ENCODE data around the gene NRARP. TPM values are rescaled to one million over a fixed set of nuclear protein-coding genes. Genes with fewer than 3 reads are reported as not detected.

Gene NRARP
- total and polyA plus RNA-seq, 2 of the 13 experiments (the other 11 are each of a cell fraction or from before 2014, with no cell fraction given), result 0.22 to 0.46 TPM

GRCh38 chr9:137309368-137310188, 7.5 kb upstream of the NRARP start:
- no peak overlapping the region for H3K4me3 ChIP-seq (replicated peaks in 1 of 3; ENCODE audit: insufficient read depth in 1 of 3, low read depth in 2 of 3, low read length in 3 of 3)
- no peak overlapping the region for H2AFZ ChIP-seq (ENCODE audit: low read length)
- BruUV-seq (replicated peaks), result no TSS peak
- no peaks in the 10 kb centered on the region for H3K36me3 ChIP-seq (replicated peaks in 1 of 2; ENCODE audit: control insufficient read depth in 1 of 2, insufficient read depth in 2 of 2, low read length in 2 of 2)
- H3K4me1 ChIP-seq (ENCODE audit: insufficient read depth, low read length), result peaks cover 64% of the 10 kb centered on the region
- TF ChIP-seq ZSCAN29 (CRISPR knock-in tag; conservative IDR thresholded peaks at IDR 0.05) (no peak), ZBTB7A (CRISPR knock-in tag; IDR thresholded peaks at IDR 0.05) (no peak), MTF1 (CRISPR knock-in tag; IDR thresholded peaks at IDR 0.05) (no peak), TOPORS (CRISPR knock-in tag; IDR thresholded peaks at IDR 0.05) (no peak), POLR2AphosphoS2 (IDR thresholded peaks at IDR 0.05; ENCODE audit: low read depth, low read length) (no peak), SETDB1 (CRISPR knock-in tag; IDR thresholded peaks at IDR 0.05; ENCODE audit: borderline replicate concordance) (no peak), IRF2 (CRISPR knock-in tag; IDR thresholded peaks at IDR 0.05) (no peak), ZNF276 (CRISPR knock-in tag; IDR thresholded peaks at IDR 0.05; ENCODE audit: low read depth) (no peak), NCOA1 (CRISPR knock-in tag; IDR thresholded peaks at IDR 0.05) (no peak), ZSCAN25 (CRISPR knock-in tag; IDR thresholded peaks at IDR 0.05) (no peak), U2AF1 (optimal IDR thresholded peaks at IDR 0.05; ENCODE audit: low read depth, low read length) (no peak), NRL (CRISPR knock-in tag; IDR thresholded peaks at IDR 0.05; ENCODE audit: borderline replicate concordance) (no peak), HDAC1 (CRISPR knock-in tag; IDR thresholded peaks at IDR 0.05) (no peak), REPIN1 (CRISPR knock-in tag; IDR thresholded peaks at IDR 0.05; ENCODE audit: borderline replicate concordance, low read depth) (no peak), ZNF775 (CRISPR knock-in tag; IDR thresholded peaks at IDR 0.05; ENCODE audit: borderline replicate concordance) (no peak), ZBTB49 (CRISPR knock-in tag; IDR thresholded peaks at IDR 0.05; ENCODE audit: borderline replicate concordance) (no peak), ZNF10 (CRISPR knock-in tag; IDR thresholded peaks at IDR 0.05; ENCODE audit: borderline replicate concordance, low read depth) (no peak), ZNF562 (CRISPR knock-in tag; IDR thresholded peaks at IDR 0.05; ENCODE audit: borderline replicate concordance) (no peak)
- TF ChIP-seq, protein P1, sequence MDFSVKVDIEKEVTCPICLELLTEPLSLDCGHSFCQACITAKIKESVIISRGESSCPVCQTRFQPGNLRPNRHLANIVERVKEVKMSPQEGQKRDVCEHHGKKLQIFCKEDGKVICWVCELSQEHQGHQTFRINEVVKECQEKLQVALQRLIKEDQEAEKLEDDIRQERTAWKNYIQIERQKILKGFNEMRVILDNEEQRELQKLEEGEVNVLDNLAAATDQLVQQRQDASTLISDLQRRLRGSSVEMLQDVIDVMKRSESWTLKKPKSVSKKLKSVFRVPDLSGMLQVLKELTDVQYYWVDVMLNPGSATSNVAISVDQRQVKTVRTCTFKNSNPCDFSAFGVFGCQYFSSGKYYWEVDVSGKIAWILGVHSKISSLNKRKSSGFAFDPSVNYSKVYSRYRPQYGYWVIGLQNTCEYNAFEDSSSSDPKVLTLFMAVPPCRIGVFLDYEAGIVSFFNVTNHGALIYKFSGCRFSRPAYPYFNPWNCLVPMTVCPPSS (IDR thresholded peaks at IDR 0.05), result no peak
- DNase-seq (ENCODE audit: low spot score), result no peak
- H3K9me3 ChIP-seq (ENCODE audit: low read length), result no peaks in the 10 kb centered on the region
- H3K27me3 ChIP-seq (ENCODE audit: control insufficient read depth in 1 of 2, insufficient read depth in 2 of 2, low read length in 2 of 2), result peaks cover 17 to 68% of the 10 kb centered on the region in 2 experiments
- ChIA-PET POLR2A (no interaction called here), CTCF (ENCODE audit: low intra/inter-chr PET ratio, low total read pairs) (no interaction called here)
- no peaks in the 10 kb centered on the region for H4K20me1 ChIP-seq (ENCODE audit: insufficient read depth, low read length)
- no peak overlapping the region for H3K27ac ChIP-seq (ENCODE audit: extremely low read length, insufficient read depth, low read length)
- no peaks in the 10 kb centered on the region for H3K79me2 ChIP-seq (ENCODE audit: insufficient read depth, low read length)
- no peak overlapping the region for H3K9ac ChIP-seq (ENCODE audit: insufficient read depth, low read depth, low read length)
- in situ Hi-C loops (cut with HindIII; ENCODE audit: extremely low pct_ligation_motif_present, low pct_unique_long_range_greater_than_20kb), result no loop called here
- 37% methylated on average over 6 of the region's 15 CpGs for WGBS (ENCODE audit: low lambda C conversion rate)
- no peak for ATAC-seq
- intact Hi-C loops (cut with micrococcal nuclease; ENCODE audit: unreplicated experiment), result loop anchor here (10.0 kb wide), 1 partner anchor 95 kb away; no protein-coding TSS in a partner anchor
- no peak overlapping the region for H3K4me2 ChIP-seq (ENCODE audit: low read depth, low read length)
- no peak for FAIRE-seq
